SW480 (cell line): Measurements from ENCODE around the gene DRC7.

Experiments
- DNase-seq: peaks from one replicate; pipeline ENCODE4 v3.0.0-alpha.2; 2016; ENCODE audit warnings: low spot score

DRC7 gene

GRCh38 chr16:57690782-57691471 lies 3.7 kb upstream of the DRC7 start:
- no peak for DNase-seq

- no peak for DNase-seq
Observed at GRCh38 chr16:57692636-57693035, 2.0 kb upstream of the DRC7 start.

GRCh38 chr16:57693550-57693949 lies 1.1 kb upstream of the DRC7 start:
- no peak for DNase-seq

GRCh38 chr16:57694231-57694724 lies 328 bp upstream of the DRC7 start:
- no peak for DNase-seq

- DNase-seq, result no peak
Observed at GRCh38 chr16:57695680-57696069, 1.1 kb downstream of the DRC7 start.

- DNase-seq, result no peak
Observed at GRCh38 chr16:57696240-57696639, 1.6 kb downstream of the DRC7 start.

GRCh38 chr16:57697896-57698537 lies 3.4 kb downstream of the DRC7 start:
- DNase-seq, result no peak

- no peak for DNase-seq
Observed at GRCh38 chr16:57698812-57699405, 4.3 kb downstream of the DRC7 start.

- no peak for DNase-seq
Observed at GRCh38 chr16:57699481-57699880, 4.9 kb downstream of the DRC7 start.

- DNase-seq, result no peak
Observed at GRCh38 chr16:57699899-57700298, 5.3 kb downstream of the DRC7 start.

GRCh38 chr16:57700781-57701551 lies 6.4 kb downstream of the DRC7 start:
- no peak for DNase-seq

GRCh38 chr16:57701759-57702371 lies 7.3 kb downstream of the DRC7 start:
- DNase-seq, result no peak

GRCh38 chr16:57703416-57704010 lies 8.9 kb downstream of the DRC7 start:
- DNase-seq, result no peak

- DNase-seq, result peak; percentile 9
Observed at GRCh38 chr16:57704011-57704904, 9.7 kb downstream of the DRC7 start.

GRCh38 chr16:57704905-57705852 lies 10.6 kb downstream of the DRC7 start:
- no peak for DNase-seq

GRCh38 chr16:57706717-57707116 lies 12.1 kb downstream of the DRC7 start:
- no peak for DNase-seq

- no peak for DNase-seq
Observed at GRCh38 chr16:57707331-57707730, 12.7 kb downstream of the DRC7 start.

- no peak for DNase-seq
Observed at GRCh38 chr16:57708168-57708567, 13.6 kb downstream of the DRC7 start.

- DNase-seq, result no peak
Observed at GRCh38 chr16:57709663-57710062, 15.1 kb downstream of the DRC7 start.

GRCh38 chr16:57711346-57711745 lies 16.7 kb downstream of the DRC7 start:
- no peak for DNase-seq
